HUES6 (cell line): ENCODE results near the gene SLCO3A1.

Experiments used
- H3K27ac ChIP-seq: 2 replicates; pipeline ENCODE4 v1.7.0; 2013; ENCODE audit warnings: low read depth, mild to moderate bottlenecking, low read length, inconsistent platforms
- H3K27me3 ChIP-seq: 2 replicates; pipeline ENCODE4 v1.6.1; 2013; ENCODE audit warnings: low read length; ENCODE audit not compliant: control insufficient read depth, insufficient read depth
- H3K36me3 ChIP-seq: 2 replicates; pipeline ENCODE4 v1.6.1; 2013; ENCODE audit warnings: low read length; ENCODE audit not compliant: control insufficient read depth, insufficient read depth
- H3K4me1 ChIP-seq: 2 replicates; pipeline ENCODE4 v1.6.1; 2013; ENCODE audit warnings: low read length; ENCODE audit not compliant: control insufficient read depth, insufficient read depth
- H3K4me3 ChIP-seq: 2 replicates; pipeline ENCODE4 v1.5.1; 2013; ENCODE audit warnings: low read depth, low read length
- H3K9ac ChIP-seq: one replicate; pipeline ENCODE4 v1.6.1; 2013; ENCODE audit warnings: mild to moderate bottlenecking, low read length
- H3K9me3 ChIP-seq: 2 replicates; pipeline ENCODE4 v1.6.1; 2013; ENCODE audit warnings: low read depth, low read length; ENCODE audit not compliant: control insufficient read depth, insufficient read depth

The SLCO3A1 gene

GRCh38 chr15:92006186-92007028, 152.9 kb downstream of the SLCO3A1 start:
- Histone ChIP-seq H3K36me3 (no peaks in the 10 kb centered on the region), H3K4me3 (no peak overlapping the region), H3K9ac (no peak overlapping the region), H3K27ac (no peak overlapping the region), H3K27me3 (no peaks in the 10 kb centered on the region), H3K9me3 (no peaks in the 10 kb centered on the region), H3K4me1 (peaks cover 12% of the 10 kb centered on the region)

GRCh38 chr15:92009162-92009561, 155.7 kb downstream of the SLCO3A1 start:
- Histone ChIP-seq H3K9me3 (no peaks in the 10 kb centered on the region), H3K36me3 (no peaks in the 10 kb centered on the region), H3K4me3 (no peak overlapping the region), H3K27me3 (no peaks in the 10 kb centered on the region), H3K27ac (no peak overlapping the region), H3K9ac (no peak overlapping the region), H3K4me1 (peaks cover 19% of the 10 kb centered on the region)

DNA sequence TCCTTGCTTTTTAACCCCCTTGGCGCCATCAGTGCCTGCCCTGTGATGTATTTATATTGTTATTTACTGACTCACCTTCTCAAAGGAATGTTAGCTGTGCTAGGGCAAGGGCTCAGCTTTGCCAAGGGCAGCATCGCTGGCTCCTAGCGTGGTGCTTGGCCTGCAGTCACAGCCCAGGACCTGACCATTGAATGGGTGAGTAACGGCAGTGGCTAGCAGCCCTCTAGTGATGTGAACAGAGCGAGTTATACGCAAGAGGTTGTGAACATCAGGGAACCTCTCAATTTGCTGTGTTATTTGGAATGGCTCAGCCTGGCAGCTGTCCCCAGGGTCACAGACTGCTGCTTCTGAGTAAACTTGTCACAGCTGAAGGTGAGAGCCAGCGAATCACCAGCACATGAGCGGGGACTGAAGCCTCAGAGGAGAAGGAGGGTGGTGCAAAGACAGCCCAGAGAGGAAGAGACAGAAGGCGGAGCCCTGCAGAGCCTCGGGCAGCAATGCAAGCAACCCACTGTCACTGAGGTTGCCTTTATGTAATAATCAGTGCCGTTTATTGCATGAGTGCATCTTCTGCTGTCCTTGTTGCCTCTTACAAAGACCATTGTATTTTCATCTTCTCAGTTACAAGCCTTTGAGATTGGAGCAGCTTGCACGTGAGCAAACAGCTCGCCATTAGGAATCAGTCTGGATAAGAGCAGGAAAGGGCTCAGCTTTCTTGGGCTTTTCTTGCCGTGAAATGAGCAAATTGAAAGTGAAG, 158.3 kb downstream of the SLCO3A1 start:
- H3K4me1 ChIP-seq = peaks cover 10% of the 10 kb centered on the region
- H3K4me3 ChIP-seq = no peak overlapping the region
- no peaks in the 10 kb centered on the region for H3K27me3 ChIP-seq
- H3K27ac ChIP-seq = no peak overlapping the region
- no peak overlapping the region for H3K9ac ChIP-seq
- no peaks in the 10 kb centered on the region for H3K36me3 ChIP-seq
- no peaks in the 10 kb centered on the region for H3K9me3 ChIP-seq

DNA sequence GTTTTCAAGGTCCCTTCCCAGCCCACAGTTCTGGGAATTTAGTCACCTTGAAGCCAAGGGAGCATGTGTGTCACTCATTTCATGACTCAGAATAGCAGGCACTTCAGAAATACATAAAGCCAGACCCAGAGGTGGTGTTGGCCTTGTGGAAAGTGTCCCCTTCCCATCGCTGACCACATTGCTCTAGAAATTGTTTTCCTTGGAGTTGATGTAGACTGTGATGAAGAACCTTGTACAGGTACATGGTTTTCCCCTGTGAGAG, 158.8 kb downstream of the SLCO3A1 start:
- Histone ChIP-seq H3K4me3 (no peak overlapping the region), H3K27me3 (no peaks in the 10 kb centered on the region), H3K4me1 (peaks cover 10% of the 10 kb centered on the region), H3K9me3 (no peaks in the 10 kb centered on the region), H3K36me3 (no peaks in the 10 kb centered on the region), H3K27ac (no peak overlapping the region), H3K9ac (no peak overlapping the region)

- H3K4me1 ChIP-seq = peaks cover 10% of the 10 kb centered on the region
- no peaks in the 10 kb centered on the region for H3K36me3 ChIP-seq
- no peaks in the 10 kb centered on the region for H3K9me3 ChIP-seq
- no peak overlapping the region for H3K9ac ChIP-seq
- H3K4me3 ChIP-seq = no peak overlapping the region
- no peak overlapping the region for H3K27ac ChIP-seq
- H3K27me3 ChIP-seq = no peaks in the 10 kb centered on the region
These were observed 159.4 kb downstream of the SLCO3A1 start for GRCh38 chr15:92012881-92013280.

DNA sequence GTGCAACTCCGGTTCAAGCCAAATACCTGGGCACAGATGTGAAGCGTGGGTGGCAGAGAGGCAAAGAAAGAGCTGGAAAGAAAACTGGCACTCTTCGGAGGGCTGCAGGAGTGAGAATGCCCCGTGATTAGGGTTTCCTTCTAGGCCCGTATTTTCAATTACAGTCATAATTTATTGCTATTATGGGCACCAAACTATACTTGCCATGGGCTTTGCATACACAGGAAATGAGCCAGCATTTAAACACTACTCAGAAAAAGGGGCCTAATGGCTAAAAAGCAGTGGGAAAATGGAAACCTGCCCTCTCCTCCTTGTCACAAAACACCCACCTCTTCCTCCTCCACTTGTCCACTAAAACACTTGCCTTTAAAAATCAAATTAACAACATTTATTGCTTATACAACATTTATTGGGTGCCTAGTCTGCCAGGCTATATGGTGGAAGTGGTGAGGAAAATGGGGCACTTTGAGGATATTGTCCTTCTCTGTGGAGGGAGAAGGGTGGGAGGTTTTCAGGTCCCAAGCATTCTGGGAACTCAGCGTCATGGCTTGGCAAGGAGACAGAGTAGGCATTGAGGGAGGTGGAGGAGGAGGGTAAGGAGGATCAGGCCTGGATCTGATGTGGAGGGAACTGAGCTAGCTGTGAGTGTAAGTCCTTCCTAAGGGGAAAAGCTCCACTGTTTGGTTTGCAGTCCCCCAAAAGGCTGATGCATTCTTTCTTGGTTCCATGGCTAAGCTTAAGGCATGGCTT, 160.9 kb downstream of the SLCO3A1 start:
- H3K9me3 ChIP-seq = no peaks in the 10 kb centered on the region

DNA sequence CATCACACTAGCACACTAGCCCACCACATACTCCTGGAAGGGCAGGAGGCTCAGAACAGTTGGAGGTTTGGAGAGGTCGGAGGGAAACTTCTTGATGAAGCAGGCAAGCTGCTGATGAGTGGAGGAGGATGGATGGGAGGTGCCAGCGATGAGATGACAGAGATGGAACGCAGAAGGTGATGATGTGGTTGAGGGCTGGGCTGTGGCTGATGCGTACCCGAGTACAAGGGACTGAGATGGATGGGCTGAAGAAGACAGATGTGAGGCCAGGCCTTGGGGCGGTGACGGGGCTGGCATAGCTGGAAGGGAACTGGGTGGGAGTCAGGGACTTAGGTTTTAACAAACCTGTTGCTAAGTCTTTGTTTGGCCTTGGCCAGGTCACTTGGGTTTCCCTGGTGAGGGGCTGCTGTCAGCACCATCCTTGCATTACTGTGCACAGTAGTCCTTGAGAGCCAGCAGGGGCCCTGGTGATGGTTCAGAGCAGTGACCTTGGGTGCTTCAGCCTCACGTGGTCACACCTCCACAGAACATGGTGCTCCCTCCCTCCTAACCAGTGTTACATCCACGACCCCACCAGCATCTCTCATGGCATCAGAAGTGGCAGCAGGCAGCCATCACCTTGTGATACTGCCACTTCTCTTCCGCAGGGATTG, 164.5 kb downstream of the SLCO3A1 start:
- H3K9ac ChIP-seq = no peak overlapping the region
- H3K4me3 ChIP-seq = no peak overlapping the region
- no peak overlapping the region for H3K27ac ChIP-seq
- no peaks in the 10 kb centered on the region for H3K36me3 ChIP-seq
- H3K27me3 ChIP-seq = no peaks in the 10 kb centered on the region
- H3K4me1 ChIP-seq = no peaks in the 10 kb centered on the region
- H3K9me3 ChIP-seq = no peaks in the 10 kb centered on the region

More for the DNA sequence above, 160.9 kb downstream of the SLCO3A1 start:
- H3K27me3 ChIP-seq = no peaks in the 10 kb centered on the region
- no peak overlapping the region for H3K4me3 ChIP-seq
- H3K27ac ChIP-seq = no peak overlapping the region
- no peak overlapping the region for H3K9ac ChIP-seq
- peaks cover 10% of the 10 kb centered on the region for H3K4me1 ChIP-seq
- H3K36me3 ChIP-seq = no peaks in the 10 kb centered on the region

- no peaks in the 10 kb centered on the region for H3K27me3 ChIP-seq
- no peak overlapping the region for H3K27ac ChIP-seq
- H3K9me3 ChIP-seq = no peaks in the 10 kb centered on the region
- no peak overlapping the region for H3K4me3 ChIP-seq
- no peaks in the 10 kb centered on the region for H3K4me1 ChIP-seq
- H3K36me3 ChIP-seq = no peaks in the 10 kb centered on the region
- no peak overlapping the region for H3K9ac ChIP-seq
These were observed 165.2 kb downstream of the SLCO3A1 start for GRCh38 chr15:92018535-92019239.

GRCh38 chr15:92019706-92020105, 166.2 kb downstream of the SLCO3A1 start:
- H3K9ac ChIP-seq = no peak overlapping the region

GRCh38 chr15:92020207-92020606, 166.7 kb downstream of the SLCO3A1 start:
- no peaks in the 10 kb centered on the region for H3K36me3 ChIP-seq
- no peak overlapping the region for H3K9ac ChIP-seq
- no peak overlapping the region for H3K4me3 ChIP-seq
- no peaks in the 10 kb centered on the region for H3K4me1 ChIP-seq
- no peak overlapping the region for H3K27ac ChIP-seq
- H3K9me3 ChIP-seq = no peaks in the 10 kb centered on the region
- H3K27me3 ChIP-seq = no peaks in the 10 kb centered on the region

More at GRCh38 chr15:92019706-92020105, 166.2 kb downstream of the SLCO3A1 start:
- Histone ChIP-seq H3K4me3 (no peak overlapping the region), H3K9me3 (no peaks in the 10 kb centered on the region), H3K4me1 (no peaks in the 10 kb centered on the region), H3K36me3 (no peaks in the 10 kb centered on the region), H3K27ac (no peak overlapping the region), H3K27me3 (no peaks in the 10 kb centered on the region)
